Activated CD4-positive, alpha-beta T cell treated with anti-CD3 and anti-CD28 coated beads, Interleukin-2, amount 50 U/mL, for 4 hours (primary cell): ENCODE measurements around the gene SLN.

ENCODE experiments used
- DNase-seq, 2 experiments: peaks; one replicate each; pipeline ENCODE4 v3.0.0-alpha.2; 2020

Gene SLN

DNA sequence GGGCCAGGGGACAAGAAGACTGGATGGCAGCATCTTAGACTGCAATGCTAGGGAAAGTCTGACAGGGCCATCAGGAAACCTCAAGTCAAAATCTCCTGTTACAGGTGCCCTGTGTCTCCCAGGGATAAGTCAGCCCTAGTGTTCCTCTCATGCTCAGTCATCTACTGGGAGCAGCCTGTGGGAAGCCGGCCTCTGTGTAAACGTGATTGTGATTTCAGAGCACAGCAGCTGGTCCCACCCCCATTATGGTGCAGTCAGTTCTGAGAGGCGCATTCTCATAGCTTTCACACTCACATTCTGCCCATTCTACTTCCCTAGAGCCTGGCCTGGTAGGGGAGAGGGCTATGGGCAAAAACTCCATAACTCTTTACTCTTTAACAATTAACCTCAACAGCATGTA, 7.2 kb upstream of the SLN start:
- no peak for DNase-seq

DNA sequence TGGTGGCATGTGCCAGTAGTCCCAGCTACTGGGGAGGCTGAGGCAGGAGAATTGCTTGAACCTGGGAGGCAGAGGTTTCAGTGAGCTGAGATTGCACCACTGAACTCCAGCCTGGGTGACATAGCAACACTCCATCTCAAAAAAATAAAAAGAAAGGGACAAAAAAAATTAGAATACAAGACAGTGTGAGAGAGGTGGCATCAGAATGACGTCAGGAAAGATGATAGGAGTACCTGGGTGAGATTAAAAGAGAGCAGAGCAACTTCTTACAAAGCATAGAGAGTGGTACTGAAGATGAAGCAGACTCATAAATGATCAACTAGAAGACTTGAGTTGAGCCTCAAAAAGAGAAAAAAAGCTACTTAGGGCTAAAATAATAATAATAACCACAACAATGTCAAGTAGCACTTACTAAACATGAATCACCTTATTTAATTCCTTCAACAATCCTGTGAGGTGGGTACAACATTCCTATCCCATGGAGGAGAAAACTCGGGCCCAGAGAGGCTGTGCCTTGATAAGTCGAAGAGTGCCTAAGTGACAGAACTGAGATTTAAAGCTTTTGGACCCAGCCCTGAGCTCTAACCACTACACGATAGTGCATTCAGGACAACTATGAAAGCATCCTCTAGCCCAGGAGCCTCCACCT, 5.2 kb upstream of the SLN start:
- DNase-seq, result no peak

DNA sequence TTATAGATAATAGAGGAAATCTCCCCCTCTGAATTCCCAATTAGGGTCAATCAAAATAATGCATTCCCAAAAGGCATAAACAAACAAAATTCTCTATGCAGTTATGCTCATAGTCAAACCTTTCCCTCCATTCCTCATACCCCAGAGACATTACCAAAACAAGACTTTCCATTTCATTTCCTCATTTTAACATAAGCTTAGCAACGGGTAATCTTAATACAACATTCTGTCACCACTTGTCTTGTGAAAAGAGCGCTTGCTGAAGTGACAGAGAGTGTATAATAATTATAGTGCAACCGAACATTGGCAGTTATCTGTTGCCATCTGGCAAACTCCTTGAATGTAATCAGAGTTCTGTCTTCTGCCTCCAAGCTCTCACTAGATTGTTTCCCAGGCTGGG, 1.2 kb upstream of the SLN start:
- no peak for DNase-seq

DNA sequence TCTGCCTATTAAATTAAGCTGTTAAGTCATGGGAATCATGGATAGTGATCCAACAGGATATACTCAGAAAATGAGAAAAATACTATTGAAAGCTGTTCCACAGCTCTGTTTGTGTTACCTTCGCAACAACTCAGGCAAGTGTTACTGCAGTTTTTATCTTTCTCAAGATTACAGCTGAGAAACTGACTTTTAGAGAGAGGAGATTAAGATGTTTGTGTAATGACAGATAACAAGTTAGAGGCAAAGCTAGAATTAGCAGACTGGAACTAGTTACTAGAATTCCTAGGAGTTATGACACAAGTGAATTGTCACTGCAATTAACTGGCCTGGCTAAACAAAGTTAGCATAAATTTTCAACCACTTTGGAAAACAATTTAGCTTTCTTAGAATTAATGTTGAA, 1.6 kb downstream of the SLN start:
- DNase-seq, result no peak

DNA sequence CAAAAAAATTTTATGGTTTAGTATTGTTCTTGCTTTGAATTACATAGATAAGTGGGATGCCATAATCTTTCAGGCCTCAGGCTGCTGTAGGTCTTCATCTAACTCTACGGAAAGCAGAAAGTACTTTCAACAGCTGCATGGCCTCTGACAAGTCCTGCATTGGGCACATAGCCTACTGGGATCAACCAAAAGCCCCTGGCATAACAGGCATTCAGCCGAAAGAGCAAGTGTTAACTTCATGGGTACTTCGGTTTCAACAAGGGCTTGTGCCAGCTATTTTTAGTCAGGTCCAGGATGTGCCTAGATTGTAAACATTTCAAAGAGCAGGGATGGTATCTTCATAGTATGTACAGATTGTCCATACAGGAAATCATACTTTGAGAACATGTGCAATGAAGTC, 3.1 kb downstream of the SLN start:
- no peak for DNase-seq

DNA sequence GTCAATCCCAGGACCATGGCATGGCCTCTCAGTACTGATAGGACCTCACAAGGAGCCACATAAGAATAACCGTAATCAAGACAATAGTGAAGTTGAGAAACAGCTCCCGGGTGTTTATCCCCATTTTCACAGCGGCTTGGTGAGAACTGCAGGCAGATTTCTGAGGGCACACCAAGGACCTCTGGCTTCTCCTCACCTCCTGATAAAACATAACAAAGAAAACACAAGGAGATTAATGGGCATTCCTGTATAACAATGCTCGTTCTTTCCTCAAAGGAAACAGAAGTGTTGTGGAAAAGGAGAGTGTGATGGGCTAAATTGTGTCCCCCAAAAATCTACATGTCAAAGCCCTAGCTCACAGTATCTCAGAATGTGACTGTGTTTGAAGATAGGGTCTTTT, 4.0 kb downstream of the SLN start:
- no peak for DNase-seq

DNA sequence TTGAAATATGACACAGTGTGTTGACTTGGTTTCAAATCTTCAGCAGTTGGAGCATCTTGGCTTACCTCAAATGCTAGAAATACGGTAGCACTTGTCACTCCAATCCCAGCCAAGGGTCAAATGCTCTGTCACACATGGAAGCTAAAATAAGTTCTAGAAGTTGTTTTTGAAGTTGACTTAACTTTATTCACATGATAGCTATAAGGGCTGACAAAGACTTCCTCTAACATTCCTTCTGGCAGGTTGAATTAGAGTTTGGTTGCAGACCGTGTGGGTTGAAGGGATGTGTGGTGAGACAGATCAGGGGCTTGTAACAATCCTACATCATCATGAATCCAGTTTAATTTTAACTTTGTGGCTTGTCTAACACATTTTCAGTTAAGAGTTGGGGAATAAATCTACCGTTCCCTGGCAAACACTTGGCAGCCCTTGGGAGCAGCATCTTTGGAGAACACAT, 4.6 kb downstream of the SLN start:
- no peak for DNase-seq

DNA sequence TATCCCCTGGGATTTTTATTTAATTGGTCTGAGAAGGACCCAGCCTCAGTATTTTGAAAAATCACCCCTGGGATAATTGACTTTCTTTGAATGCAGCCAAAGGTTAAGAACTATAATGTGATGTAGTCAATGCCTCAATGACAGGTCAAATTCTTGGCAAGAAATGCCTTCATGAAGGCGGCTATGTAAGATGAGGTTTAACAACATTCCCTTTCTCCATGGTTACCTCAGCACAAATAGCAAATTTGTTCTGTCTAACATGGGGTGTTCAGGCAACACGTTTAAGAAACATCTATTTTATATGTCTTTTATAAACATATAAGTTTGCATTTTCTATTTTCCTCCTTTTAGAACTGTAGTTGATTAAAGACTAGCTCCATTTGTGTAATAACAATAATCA, 5.3 kb downstream of the SLN start:
- DNase-seq, result no peak

DNA sequence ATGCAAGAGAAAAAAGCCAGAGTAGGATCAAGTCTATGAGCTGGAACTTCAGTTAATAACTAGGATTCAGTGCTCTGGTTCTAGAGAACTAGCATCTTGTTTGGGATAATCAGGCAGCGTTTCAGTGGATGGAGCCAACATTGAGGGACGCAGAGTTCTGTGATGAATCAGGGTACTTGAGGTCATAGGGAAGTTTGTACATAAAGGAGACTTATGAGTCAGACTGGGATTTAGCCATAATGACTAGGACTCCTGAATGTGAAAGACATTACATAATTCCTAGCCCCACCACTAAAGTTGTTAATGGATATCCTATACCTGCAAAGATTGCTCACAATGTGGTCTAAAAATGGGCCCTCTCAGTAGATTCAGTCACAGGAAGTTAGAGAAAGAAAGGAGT, 6.8 kb downstream of the SLN start:
- no peak for DNase-seq

DNA sequence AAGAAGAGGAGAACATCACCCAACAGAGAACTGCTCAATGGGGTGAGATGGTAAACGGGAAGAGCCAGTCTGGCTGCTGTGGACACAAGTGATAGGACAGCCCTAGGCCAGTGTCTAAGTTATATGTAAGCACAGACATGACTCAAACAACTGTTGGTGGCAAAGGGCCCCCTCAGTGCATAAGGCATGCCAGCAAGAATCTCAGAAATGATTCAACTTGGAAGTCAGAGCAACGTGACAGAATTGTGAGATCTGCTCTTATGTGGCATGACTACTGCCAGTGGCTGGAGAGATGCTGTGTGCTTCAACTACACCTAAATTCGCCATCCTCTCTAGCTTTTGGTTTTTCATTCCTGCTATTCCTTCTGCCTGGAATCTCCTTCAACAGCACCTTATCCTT, 7.4 kb downstream of the SLN start:
- DNase-seq, result no peak

DNA sequence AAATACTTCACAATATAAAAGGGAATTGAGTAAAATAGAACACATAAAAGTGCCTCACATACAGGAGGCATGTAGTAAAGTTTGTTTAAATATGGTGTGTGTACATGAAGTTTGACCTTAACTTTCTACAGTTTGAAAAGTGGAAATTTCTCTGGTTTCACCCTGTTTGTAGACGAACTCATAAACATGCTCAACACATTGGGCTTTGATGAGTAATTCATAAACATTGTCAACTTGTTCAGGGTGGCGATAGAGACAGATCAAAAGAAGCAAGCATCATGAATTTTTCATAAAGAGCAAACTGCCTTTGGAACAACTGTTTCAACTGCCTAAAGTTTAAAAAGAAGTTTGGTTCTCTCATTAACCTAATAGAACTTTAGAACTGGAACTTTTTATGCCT, 9.1 kb downstream of the SLN start:
- DNase-seq, result no peak

DNA sequence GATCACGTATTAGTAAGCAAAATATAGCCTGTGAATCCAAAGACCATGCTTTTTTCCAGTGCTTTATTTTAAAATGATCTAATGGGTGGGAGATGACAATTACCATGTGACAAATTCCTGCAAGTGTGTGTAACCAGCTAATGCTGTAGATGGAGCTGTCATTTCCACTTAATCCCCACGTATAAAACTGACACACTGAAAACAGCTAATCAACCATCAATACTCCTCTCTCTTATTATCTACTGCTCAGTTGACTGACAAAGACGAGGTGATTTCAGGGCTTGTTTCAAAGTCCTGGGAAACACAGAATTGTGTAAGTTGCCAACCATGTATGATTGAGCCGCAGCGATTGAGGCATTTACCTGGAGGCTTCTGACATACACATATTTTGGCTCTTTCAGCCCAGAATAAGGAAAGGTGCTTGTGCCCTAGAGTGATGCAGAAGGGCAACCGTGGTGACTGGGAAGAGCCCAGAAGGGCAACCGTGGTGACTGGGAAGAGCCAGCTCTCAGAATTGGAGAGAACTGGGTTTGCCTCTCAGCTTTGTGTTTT, 9.7 kb downstream of the SLN start:
- no peak for DNase-seq

DNA sequence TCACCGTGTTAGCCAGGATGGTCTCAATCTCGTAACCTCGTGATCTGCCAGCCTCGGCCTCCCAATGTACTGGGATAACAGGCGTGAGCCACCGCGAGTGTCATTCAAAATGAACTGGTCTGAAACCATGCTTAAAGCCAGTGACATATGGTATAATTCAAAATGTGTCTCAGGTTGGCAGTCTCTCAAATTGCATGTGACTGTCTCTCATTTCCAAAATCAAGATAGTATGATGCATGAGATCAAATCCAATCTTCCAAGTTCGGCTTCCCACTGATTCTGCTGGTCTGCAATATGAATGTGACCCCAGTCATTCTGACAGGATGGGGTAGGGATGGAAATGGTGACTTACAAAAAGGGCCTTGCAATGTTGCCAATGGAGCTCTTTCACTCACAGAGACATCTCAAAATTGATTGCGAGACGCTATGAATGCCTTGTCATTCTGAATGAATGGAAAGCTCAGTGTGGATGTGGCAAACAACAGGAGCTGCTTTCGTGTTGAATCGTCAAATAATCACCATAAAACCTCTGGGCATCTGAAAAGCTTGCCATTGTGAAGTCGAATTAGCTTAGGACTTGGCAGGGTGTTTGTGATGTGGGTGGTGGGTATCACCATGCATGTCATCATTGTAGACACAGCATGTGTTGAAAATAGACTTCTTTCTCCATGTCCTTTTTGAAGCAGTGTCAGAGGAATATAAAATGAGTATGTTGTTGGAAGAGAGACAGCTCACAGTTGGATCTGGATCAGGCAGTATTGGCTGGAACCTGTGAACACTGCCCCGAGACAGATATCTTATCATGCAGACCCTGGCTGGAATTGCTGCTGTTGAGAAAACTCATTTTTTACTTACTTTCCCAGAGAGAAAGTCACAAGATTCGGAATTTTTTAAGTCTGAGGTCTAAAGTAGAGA, 12.2 kb downstream of the SLN start:
- no peak for DNase-seq

DNA sequence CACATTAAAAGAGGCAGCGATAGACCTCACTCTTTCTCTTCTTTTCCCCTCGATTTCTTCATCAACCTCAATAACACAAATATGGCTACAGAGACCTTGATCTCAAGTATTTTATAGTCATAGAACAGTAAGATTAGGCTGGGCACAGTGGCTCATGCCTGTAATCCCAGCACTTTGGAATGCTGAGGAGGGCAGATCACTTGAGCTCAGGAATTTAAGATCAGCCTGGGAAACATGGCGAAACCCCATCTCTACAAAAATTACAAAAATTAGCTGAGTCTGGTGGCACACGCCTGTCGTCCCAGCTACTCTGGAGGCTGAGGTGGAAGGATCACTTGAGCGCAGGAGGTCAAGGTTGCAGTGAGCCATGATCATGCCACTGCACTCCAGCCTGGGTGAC, 14.6 kb downstream of the SLN start:
- no peak for DNase-seq

DNA sequence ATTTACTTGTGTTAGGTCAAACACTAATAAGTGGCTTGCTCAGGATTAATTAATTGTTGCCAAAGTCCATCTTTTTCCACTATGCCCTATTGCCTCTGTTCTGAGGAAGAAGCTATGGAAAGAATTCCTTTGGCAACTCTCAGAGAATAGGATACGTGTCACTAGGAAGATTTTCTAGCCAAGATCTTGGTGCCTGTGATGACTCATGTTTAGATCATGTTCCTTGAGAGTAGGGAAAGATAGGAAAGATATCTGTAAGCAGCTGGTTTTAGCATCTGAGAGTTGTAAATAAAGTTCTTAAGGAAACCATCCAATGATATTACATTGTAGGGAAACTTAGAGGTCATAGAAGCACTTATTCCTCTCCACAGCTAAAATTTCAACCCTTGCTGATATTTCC, 15.7 kb downstream of the SLN start:
- no peak for DNase-seq

DNA sequence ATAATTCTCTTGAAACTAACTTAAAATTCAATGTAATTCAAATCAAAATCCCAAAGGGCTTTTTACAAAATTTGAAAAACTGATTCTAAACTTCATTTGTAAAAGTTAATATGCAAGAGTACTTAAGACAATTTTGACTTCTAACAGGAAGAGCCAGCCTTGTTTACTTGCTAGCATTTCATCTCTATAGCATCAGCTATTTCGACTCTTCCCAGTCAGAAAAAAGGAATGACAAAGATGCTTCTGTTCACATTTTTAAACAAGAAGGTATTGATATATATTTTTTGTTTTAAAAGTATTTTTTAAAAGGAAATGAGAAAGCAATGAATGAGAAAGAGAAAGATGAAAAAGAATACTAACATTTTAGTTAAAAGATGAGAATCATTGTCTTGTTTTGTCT, 16.4 kb downstream of the SLN start:
- DNase-seq, result no peak

DNA sequence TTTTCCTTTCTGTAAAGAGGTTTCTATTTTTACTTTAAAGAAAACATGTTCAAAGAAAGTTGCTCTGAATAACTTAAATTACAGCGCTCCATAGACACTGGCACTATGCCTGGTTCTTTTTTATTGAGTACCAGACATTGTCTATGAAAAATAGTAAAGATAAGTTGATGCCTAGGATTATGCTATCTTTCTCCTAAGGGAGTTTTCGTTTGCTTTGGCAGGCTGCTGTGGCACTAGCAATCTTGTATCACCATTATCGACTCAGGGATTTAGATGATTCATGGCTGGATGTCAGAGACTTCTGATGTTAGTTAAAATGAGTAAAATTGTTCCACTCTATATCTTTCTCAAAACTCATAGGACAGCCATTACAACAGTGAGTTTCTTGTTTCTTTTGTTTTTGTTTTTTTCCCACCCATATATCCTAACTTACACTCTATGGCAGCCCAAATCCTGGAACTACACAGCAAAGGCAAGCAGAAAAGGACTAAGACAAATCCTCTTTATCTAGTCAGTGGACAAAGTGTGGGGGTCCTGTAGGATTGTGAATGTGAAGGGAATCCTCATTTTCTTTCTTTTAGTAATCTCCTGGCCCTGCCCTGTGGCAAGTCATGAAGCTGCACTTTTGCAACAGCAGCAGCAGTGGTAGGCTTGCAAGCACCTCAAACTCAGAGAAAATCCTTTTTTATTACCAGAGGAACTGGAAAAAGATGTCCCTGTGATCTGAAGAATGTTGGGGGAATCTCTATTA, 20.7 kb downstream of the SLN start:
- no peak for DNase-seq

DNA sequence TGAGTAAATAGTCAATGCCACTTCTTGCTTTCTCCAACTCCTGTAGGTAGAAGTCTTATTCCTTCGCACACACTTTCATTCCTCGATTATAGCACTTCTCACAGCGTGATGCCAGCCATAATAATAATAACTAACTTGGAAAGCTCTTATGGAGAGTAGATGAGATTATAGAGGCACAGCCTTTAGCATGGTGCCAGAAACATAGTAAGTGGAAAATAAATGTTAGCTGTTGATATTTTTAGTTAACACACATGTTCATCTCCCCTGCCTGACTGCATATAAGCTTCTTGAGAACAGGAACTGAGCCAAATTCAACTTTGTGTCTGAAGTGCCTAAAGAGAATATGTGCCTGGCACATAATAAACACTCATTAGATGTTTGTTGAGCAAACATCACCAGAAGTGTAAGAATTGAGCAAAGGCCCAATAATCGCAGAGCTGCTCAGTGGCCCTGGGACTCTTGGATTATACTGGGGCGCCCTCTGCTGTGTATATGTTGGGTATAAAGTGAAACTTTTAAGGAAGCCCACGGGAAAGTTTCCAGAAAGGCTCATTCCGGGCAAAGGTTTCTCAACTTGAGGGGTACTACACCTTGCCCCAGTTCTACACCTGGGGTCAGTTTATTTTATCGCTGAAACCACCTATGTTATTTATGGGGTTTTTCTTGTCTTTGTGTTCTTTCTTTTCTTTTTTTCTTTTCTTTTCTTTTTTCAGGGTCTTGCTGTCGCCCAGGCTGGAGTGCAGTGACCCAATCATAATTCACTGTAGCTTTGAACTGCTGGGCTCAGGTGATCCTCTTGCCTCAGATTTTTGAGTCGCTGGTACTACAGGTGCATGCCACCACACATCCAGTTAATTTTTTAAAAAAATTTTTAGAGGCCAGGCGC, 22.3 kb downstream of the SLN start:
- peak; percentile 43 to 52 for DNase-seq

DNA sequence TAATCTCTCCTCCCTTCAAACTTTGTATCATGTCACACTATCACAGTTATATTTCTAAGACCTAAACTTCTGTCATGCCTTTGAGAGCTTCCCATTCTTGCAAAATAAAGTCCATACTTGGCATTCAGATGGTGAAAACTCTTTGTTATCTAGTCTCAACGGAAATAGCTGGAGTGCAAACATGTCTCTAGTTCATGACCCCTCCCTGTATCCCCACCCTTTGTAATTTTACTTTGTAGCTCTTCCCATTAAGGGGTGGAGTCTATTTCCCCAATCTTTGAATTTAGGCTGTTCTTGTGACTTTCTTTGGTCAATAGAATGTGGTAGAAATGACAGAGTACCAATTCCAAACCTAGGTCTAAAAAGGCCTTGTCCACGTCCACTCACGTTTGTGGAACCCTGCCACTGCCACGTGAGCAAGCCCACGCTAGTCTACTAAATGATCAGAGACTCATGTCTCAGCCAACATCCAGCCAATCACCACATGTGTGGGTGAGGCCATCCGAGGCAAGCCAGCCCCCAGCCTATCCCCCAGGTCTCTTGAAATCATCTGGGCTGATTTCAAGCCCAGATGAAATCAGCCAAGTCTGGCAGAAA, 23.4 kb downstream of the SLN start:
- DNase-seq, result no peak

DNA sequence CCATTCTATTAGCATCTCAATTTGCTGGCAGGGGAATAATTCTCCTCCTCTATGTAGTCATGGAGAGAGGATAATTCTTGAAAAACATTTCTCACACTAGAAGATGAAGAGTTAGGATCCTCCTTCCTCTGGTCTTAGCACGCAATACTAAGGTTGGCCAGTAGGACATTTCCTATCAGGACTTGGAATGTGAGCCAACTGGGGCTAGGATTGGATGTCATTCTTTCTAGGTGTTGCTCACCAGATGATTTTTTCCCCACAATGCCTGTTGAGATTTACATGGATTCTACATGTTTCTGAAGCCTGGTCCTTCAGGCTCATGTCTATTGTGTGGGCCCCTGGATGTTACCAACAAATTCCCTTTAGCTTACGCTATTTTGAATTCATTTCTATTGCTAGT, 28.0 kb downstream of the SLN start:
- no peak for DNase-seq

DNA sequence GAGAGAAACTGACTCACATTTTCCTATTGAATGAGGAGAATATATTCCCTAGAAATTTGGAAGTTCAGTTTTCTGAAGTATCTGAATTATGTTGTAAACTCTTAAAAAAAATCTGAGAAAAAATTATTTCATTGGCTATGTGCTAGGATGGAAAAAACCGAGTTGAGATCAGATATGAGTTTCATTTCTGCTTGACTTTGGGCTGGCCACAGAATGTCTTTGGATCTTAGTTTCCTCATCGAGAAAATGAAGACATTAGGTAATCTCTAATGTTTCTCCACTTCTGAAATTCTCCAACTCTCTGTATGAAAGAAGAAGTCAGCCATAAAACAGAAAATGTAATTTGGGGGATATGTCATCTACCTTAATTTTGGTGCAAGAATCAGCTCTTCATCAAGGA, 28.8 kb downstream of the SLN start:
- no peak for DNase-seq

DNA sequence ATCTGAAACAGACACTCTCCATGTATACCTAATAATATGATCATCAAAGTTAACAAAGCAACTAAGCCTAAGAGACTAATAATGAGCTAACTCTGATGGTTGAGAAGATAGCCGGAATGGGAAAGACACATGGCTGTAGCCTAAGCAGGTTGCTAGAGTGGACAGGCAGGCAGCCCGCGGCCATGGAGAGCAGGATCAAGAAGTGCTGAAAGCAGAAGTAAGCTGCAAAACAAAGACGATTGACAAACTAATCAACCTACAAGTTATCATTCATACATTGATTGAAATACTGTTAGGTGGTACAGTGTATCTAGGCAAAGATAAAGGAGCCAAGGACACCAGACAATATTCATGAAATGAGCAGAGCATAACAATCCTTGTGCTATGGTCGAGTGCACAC, 29.3 kb downstream of the SLN start:
- DNase-seq, result no peak
